ENCODE results near the gene POC1A. TPM values are rescaled to one million over a fixed set of nuclear protein-coding genes. Genes with fewer than 3 reads are reported as not detected.

POC1A gene
- total and polyA plus RNA-seq, 10 of the 15 experiments (the other 5 are each of a cell fraction or from before 2014, with no cell fraction given) = 8.5 to 49.8 (median 23.5) TPM

GRCh38 chr3:52056521-52056967 is 97.7 kb downstream of the POC1A start, which contains the start of gene DUSP7 (continued):
- no peak for TF ChIP-seq CTCF (IDR thresholded peaks at IDR 0.05 in 2 of 3, conservative IDR thresholded peaks at IDR 0.05 in 1 of 3; ENCODE audit: control insufficient read depth in 2 of 3, extremely low read depth in 1 of 3, insufficient read depth in 1 of 3, low read depth in 3 of 3, low read length in 3 of 3)
- TF ChIP-seq GATAD2B (conservative IDR thresholded peaks at IDR 0.05; ENCODE audit: low read depth) = peak; percentile 70
- TF ChIP-seq BCL3 (IDR thresholded peaks at IDR 0.05; ENCODE audit: borderline replicate concordance, insufficient read depth, low read depth, low read length, poor library complexity, severe bottlenecking) = no peak
- no peak for TF ChIP-seq JUNB (IDR thresholded peaks at IDR 0.05)
- no peak for TF ChIP-seq ELK1 (IDR thresholded peaks at IDR 0.05; ENCODE audit: low read depth, low read length)
- no peak for TF ChIP-seq MTA2 (IDR thresholded peaks at IDR 0.05; ENCODE audit: low read depth)
- TF ChIP-seq PAX5 (IDR thresholded peaks at IDR 0.05; ENCODE audit: borderline replicate concordance, low read depth, low read length) = no peak
- no peak for TF ChIP-seq MEF2B (IDR thresholded peaks at IDR 0.05; ENCODE audit: partially characterized antibody, poor library complexity, severe bottlenecking)
- no peak for TF ChIP-seq CBFB (IDR thresholded peaks at IDR 0.05; ENCODE audit: low read depth)
- TF ChIP-seq EGR1 (IDR thresholded peaks at IDR 0.05; ENCODE audit: borderline replicate concordance in 1 of 2, low read depth in 2 of 2, low read length in 2 of 2) = peak in 1 of 2 experiments; percentile 58; a peak in 1 of 3 replicates
- TF ChIP-seq PBX3 (IDR thresholded peaks at IDR 0.05; ENCODE audit: insufficient replicate concordance, low read depth, low read length) = no peak
- peak; percentile 47; the same call in 1 of the 2 replicates for TF ChIP-seq BACH1 (IDR thresholded peaks at IDR 0.05; ENCODE audit: borderline replicate concordance)
- no peak for TF ChIP-seq ZNF622 (IDR thresholded peaks at IDR 0.05)
- TF ChIP-seq ZNF384 (IDR thresholded peaks at IDR 0.05; ENCODE audit: borderline replicate concordance, low read depth, low read length) = no peak
- TF ChIP-seq BRCA1 (IDR thresholded peaks at IDR 0.05; ENCODE audit: low read depth, low read length) = no peak
- TF ChIP-seq FOXK2 (IDR thresholded peaks at IDR 0.05) = no peak
- peak; percentile 78; the same call in 1 of the 2 replicates for TF ChIP-seq LARP7 (IDR thresholded peaks at IDR 0.05)
- TF ChIP-seq TBL1XR1 (IDR thresholded peaks at IDR 0.05; ENCODE audit: low read depth, low read length) = no peak
- 0 out of 2 replicates have a peak, but pooled peaks have one; percentile 51 for TF ChIP-seq ZNF207 (IDR thresholded peaks at IDR 0.05; ENCODE audit: borderline replicate concordance)
- TF ChIP-seq CEBPZ (IDR thresholded peaks at IDR 0.05; ENCODE audit: low read depth, low read length) = no peak
- TF ChIP-seq ZBED1 (IDR thresholded peaks at IDR 0.05; ENCODE audit: borderline replicate concordance) = no peak
- TF ChIP-seq PML (IDR thresholded peaks at IDR 0.05; ENCODE audit: low read length) = no peak
- TF ChIP-seq SP1 (IDR thresholded peaks at IDR 0.05; ENCODE audit: low read depth, low read length) = peak; percentile 40

All from GM12878 (cell line).